ENCODE data around the gene SLFNL1. TPM values are rescaled to one million over a fixed set of nuclear protein-coding genes. Genes with fewer than 3 reads are reported as not detected.

Gene SLFNL1
- total RNA-seq, 1 donor from 2014 or later = 0.18 TPM

- Mint-ChIP-seq H3K9me3 (ENCODE audit: unreplicated experiment) (no peaks in the 10 kb centered on the region), H3K36me3 (ENCODE audit: low read depth, unreplicated experiment) (peaks cover 5% of the 10 kb centered on the region), H3K4me3 (ENCODE audit: unreplicated experiment) (peak within 1 kb of the TSS; percentile 93), H3K27ac (ENCODE audit: unreplicated experiment) (peak within 1 kb of the TSS; percentile 80), H3K4me1 (ENCODE audit: low read depth, unreplicated experiment) (peaks cover 47% of the 10 kb centered on the region), H3K27me3 (ENCODE audit: low read depth, unreplicated experiment) (no peaks in the 10 kb centered on the region)
- Histone ChIP-seq H3K4me1 (ENCODE audit: insufficient read depth, low read length) (peaks cover 43% of the 10 kb centered on the region), H2AFZ (ENCODE audit: low read depth, low read length) (peak within 1 kb of the TSS; percentile 98), H3K79me2 (ENCODE audit: insufficient read depth, low read length) (peaks cover 46% of the 10 kb centered on the region), H3K27me3 (ENCODE audit: insufficient read depth, low read length) (no peaks in the 10 kb centered on the region), H3K9ac (ENCODE audit: low read length) (peak within 1 kb of the TSS; percentile 88), H3K4me2 (ENCODE audit: low read length) (peak within 1 kb of the TSS; percentile 97), H3K27ac (ENCODE audit: low read depth, low read length) (peak within 1 kb of the TSS; percentile 92), H3K4me3 (ENCODE audit: insufficient read depth, low read depth, low read length) (peak within 1 kb of the TSS; percentile 78), H3K36me3 (ENCODE audit: insufficient read depth, low read length) (peaks cover 4% of the 10 kb centered on the region), H3K9me3 (ENCODE audit: insufficient read depth, low read depth, low read length) (no peaks in the 10 kb centered on the region), H4K20me1 (ENCODE audit: insufficient read depth, low read length) (peaks cover 40% of the 10 kb centered on the region)
- no peak for TF ChIP-seq CTCF (IDR thresholded peaks at IDR 0.05; ENCODE audit: insufficient read depth, low read depth, low read length)
- TF ChIP-seq EZH2 (IDR thresholded peaks at IDR 0.05; ENCODE audit: insufficient read depth, low read length) = no peak
- FAIRE-seq (no peak), DNase-seq (ENCODE audit: low read depth) (peak; percentile 78)
Observed at GRCh38 chr1:40979241-40980067, 42.1 kb downstream of the SLFNL1 start, which contains the start of gene CTPS1. Gene CTPS1, plus strand, starts transcription at chr1:40979696. Its CDS starts 3,595 bp downstream, at chr1:40983291.

- Mint-ChIP-seq H3K4me1 (ENCODE audit: low read depth, unreplicated experiment) (peaks cover 46% of the 10 kb centered on the region), H3K36me3 (ENCODE audit: low read depth, unreplicated experiment) (peaks cover 2% of the 10 kb centered on the region), H3K4me3 (ENCODE audit: unreplicated experiment) (peak overlapping the region; percentile 80), H3K27ac (ENCODE audit: unreplicated experiment) (peak overlapping the region; percentile 80), H3K9me3 (ENCODE audit: unreplicated experiment) (no peaks in the 10 kb centered on the region), H3K27me3 (ENCODE audit: low read depth, unreplicated experiment) (no peaks in the 10 kb centered on the region)
- Histone ChIP-seq H3K27ac (ENCODE audit: low read depth, low read length) (peak overlapping the region; percentile 92), H3K4me2 (ENCODE audit: low read length) (peak overlapping the region; percentile 97), H3K4me1 (ENCODE audit: insufficient read depth, low read length) (peaks cover 38% of the 10 kb centered on the region), H3K27me3 (ENCODE audit: insufficient read depth, low read length) (no peaks in the 10 kb centered on the region), H3K4me3 (ENCODE audit: insufficient read depth, low read depth, low read length) (peak overlapping the region; percentile 78), H4K20me1 (ENCODE audit: insufficient read depth, low read length) (peaks cover 34% of the 10 kb centered on the region), H3K9ac (ENCODE audit: low read length) (peak overlapping the region; percentile 88), H3K9me3 (ENCODE audit: insufficient read depth, low read depth, low read length) (no peaks in the 10 kb centered on the region), H3K79me2 (ENCODE audit: insufficient read depth, low read length) (peaks cover 40% of the 10 kb centered on the region), H2AFZ (ENCODE audit: low read depth, low read length) (peak overlapping the region; percentile 98), H3K36me3 (ENCODE audit: insufficient read depth, low read length) (peaks cover 2% of the 10 kb centered on the region)
- no peak for TF ChIP-seq EZH2 (IDR thresholded peaks at IDR 0.05; ENCODE audit: insufficient read depth, low read length)
- TF ChIP-seq CTCF (IDR thresholded peaks at IDR 0.05; ENCODE audit: insufficient read depth, low read depth, low read length) = no peak
- no peak for FAIRE-seq
- DNase-seq (ENCODE audit: low read depth) = no peak
Observed at GRCh38 chr1:40978886-40979240, 42.7 kb downstream of the SLFNL1 start.

- Histone ChIP-seq H3K27ac (ENCODE audit: low read depth, low read length) (peak overlapping the region; percentile 66), H3K4me1 (ENCODE audit: insufficient read depth, low read length) (peaks cover 26% of the 10 kb centered on the region), H3K36me3 (ENCODE audit: insufficient read depth, low read length) (peaks cover 2% of the 10 kb centered on the region), H3K27me3 (ENCODE audit: insufficient read depth, low read length) (no peaks in the 10 kb centered on the region), H3K4me2 (ENCODE audit: low read length) (no peak overlapping the region), H3K9ac (ENCODE audit: low read length) (no peak overlapping the region), H3K9me3 (ENCODE audit: insufficient read depth, low read depth, low read length) (no peaks in the 10 kb centered on the region), H3K79me2 (ENCODE audit: insufficient read depth, low read length) (peaks cover 28% of the 10 kb centered on the region), H4K20me1 (ENCODE audit: insufficient read depth, low read length) (peaks cover 23% of the 10 kb centered on the region), H2AFZ (ENCODE audit: low read depth, low read length) (no peak overlapping the region), H3K4me3 (ENCODE audit: insufficient read depth, low read depth, low read length) (no peak overlapping the region)
- peak; percentile 47 for DNase-seq (ENCODE audit: low read depth)
- TF ChIP-seq EZH2 (IDR thresholded peaks at IDR 0.05; ENCODE audit: insufficient read depth, low read length) (no peak), CTCF (IDR thresholded peaks at IDR 0.05; ENCODE audit: insufficient read depth, low read depth, low read length) (no peak)
- Mint-ChIP-seq H3K27ac (ENCODE audit: unreplicated experiment) (peak overlapping the region; percentile 96), H3K9me3 (ENCODE audit: unreplicated experiment) (no peaks in the 10 kb centered on the region), H3K27me3 (ENCODE audit: low read depth, unreplicated experiment) (no peaks in the 10 kb centered on the region), H3K4me3 (ENCODE audit: unreplicated experiment) (no peak overlapping the region), H3K4me1 (ENCODE audit: low read depth, unreplicated experiment) (peaks cover 43% of the 10 kb centered on the region), H3K36me3 (ENCODE audit: low read depth, unreplicated experiment) (no peaks in the 10 kb centered on the region)
- FAIRE-seq = no peak
Observed at GRCh38 chr1:40977716-40978115, 43.8 kb downstream of the SLFNL1 start.

Data from astrocyte (in vitro differentiated cells and primary cell).